ENCODE results near the gene SLC35E1.

- no peak for TF ChIP-seq CTCF (IDR thresholded peaks at IDR 0.05)
- TF ChIP-seq EP300 (IDR thresholded peaks at IDR 0.05), result no peak
Observed at GRCh38 chr19:16573296-16573695, 1.1 kb upstream of the SLC35E1 start.
